ENCODE data around the gene GAL3ST2. TPM values are rescaled to one million over a fixed set of nuclear protein-coding genes. Genes with fewer than 3 reads are reported as not detected.
A peak's percentile ranks its signal among the peaks of the same experiment; 100 is the strongest.

The GAL3ST2 gene
- total RNA-seq, 2 experiments from 2014 or later = 1.5 to 1.9 TPM

GRCh38 chr2:241797441-241798080, 20.9 kb downstream of the GAL3ST2 start:
- TF ChIP-seq CTCF (IDR thresholded peaks at IDR 0.05) = no peak
- Mint-ChIP-seq H3K27me3 (no peaks in the 10 kb centered on the region), H3K4me1 (ENCODE audit: low read depth) (no peaks in the 10 kb centered on the region), H3K9me3 (no peaks in the 10 kb centered on the region), H3K27ac (no peak overlapping the region), H3K36me3 (ENCODE audit: low read depth) (no peaks in the 10 kb centered on the region), H3K4me3 (no peak overlapping the region)
- H3K9me3 ChIP-seq (ENCODE audit: control insufficient read depth in 1 of 2, insufficient read depth in 1 of 2, low read length in 2 of 2) = no peaks in the 10 kb centered on the region
- DNase-seq (no peak), ATAC-seq (ENCODE audit: poor library complexity) (no peak)
- no peak overlapping the region for H3K27ac ChIP-seq (ENCODE audit: low read depth in 1 of 2, low read length in 2 of 2)
- no peaks in the 10 kb centered on the region for H3K36me3 ChIP-seq (ENCODE audit: insufficient read depth, low read length)
- no peaks in the 10 kb centered on the region for H3K4me1 ChIP-seq (ENCODE audit: insufficient read depth, low read length)
- H3K27me3 ChIP-seq (ENCODE audit: control insufficient read depth in 1 of 2, insufficient read depth in 2 of 2, low read length in 2 of 2) = no peaks in the 10 kb centered on the region
- no peak overlapping the region for H3K4me3 ChIP-seq (ENCODE audit: low read length)
- intact Hi-C loops (cut with DNase I, micrococcal nuclease) = no loop called here
- ChIA-PET CTCF (no interaction called here), POLR2A (no interaction called here)

GRCh38 chr2:241798081-241798630, 21.5 kb downstream of the GAL3ST2 start:
- H3K36me3 Mint-ChIP-seq (ENCODE audit: low read depth) = no peaks in the 10 kb centered on the region
- Histone ChIP-seq H3K27me3 (ENCODE audit: control insufficient read depth in 1 of 2, insufficient read depth in 2 of 2, low read length in 2 of 2) (no peaks in the 10 kb centered on the region), H3K27ac (ENCODE audit: low read depth in 1 of 2, low read length in 2 of 2) (no peak overlapping the region), H3K9me3 (ENCODE audit: control insufficient read depth in 1 of 2, insufficient read depth in 1 of 2, low read length in 2 of 2) (no peaks in the 10 kb centered on the region), H3K4me1 (ENCODE audit: insufficient read depth, low read length) (peaks cover 6% of the 10 kb centered on the region), H3K4me3 (ENCODE audit: low read length) (no peak overlapping the region), H3K36me3 (ENCODE audit: insufficient read depth, low read length) (no peaks in the 10 kb centered on the region)
- H3K27me3 Mint-ChIP-seq = no peaks in the 10 kb centered on the region
- ATAC-seq (ENCODE audit: poor library complexity) (no peak), DNase-seq (peak in 2 of 14 experiments; percentile 4 to 14)
- CTCF ChIA-PET = no interaction called here
- POLR2A ChIA-PET = no interaction called here
- H3K4me3 Mint-ChIP-seq = no peak overlapping the region
- H3K4me1 Mint-ChIP-seq (ENCODE audit: low read depth) = no peaks in the 10 kb centered on the region
- intact Hi-C loops (cut with DNase I, micrococcal nuclease) = no loop called here
- no peak overlapping the region for H3K27ac Mint-ChIP-seq
- H3K9me3 Mint-ChIP-seq = no peaks in the 10 kb centered on the region
- no peak for TF ChIP-seq CTCF (IDR thresholded peaks at IDR 0.05)

DNA sequence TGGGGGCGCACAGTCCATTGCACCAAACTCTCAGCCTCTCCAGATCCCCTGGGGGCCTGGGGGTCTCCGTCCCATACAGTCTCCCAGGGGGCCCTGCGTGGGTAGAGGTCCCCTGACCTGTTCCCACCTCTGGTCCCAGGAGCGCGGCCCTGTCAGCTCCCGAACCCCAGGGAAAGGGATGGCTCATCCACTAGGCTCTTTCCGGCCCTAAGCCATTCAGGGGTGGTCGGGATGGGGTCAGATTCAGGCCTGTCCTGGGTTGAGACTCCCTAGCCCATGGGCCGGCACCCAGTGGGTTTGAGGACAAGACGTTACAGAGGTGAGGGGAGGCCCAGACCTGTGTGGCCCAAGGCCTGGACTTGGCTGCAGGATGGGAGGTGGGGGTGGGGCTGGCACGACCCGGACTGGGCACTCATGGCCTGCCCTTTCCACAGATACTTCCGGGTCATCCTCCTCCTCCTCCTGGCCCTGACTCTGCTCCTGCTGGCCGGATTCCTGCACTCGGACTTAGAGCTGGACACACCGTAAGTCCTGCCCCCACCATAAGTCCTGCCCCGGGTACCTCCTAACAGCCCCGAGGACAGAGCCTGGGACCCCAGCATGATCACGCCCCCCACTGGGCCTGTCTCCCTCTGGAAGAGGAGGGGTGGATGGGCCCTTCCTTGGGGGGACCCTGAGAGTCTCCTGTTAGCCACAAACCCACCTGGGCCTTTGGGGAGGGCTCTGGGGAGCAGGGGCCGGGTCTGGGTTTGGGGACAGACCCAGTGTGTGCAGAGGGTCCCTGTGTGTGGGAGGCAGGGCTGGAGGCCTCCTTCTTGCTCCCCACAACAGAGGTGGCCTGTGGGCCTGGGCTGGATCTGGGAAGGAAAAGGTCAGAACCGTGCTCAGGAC, 22.3 kb downstream of the GAL3ST2 start:
- Mint-ChIP-seq H3K4me1 (ENCODE audit: low read depth) (no peaks in the 10 kb centered on the region), H3K9me3 (no peaks in the 10 kb centered on the region), H3K27ac (no peak overlapping the region), H3K36me3 (ENCODE audit: low read depth) (no peaks in the 10 kb centered on the region), H3K4me3 (no peak overlapping the region), H3K27me3 (no peaks in the 10 kb centered on the region)
- Histone ChIP-seq H3K4me3 (ENCODE audit: low read length) (no peak overlapping the region), H3K4me1 (ENCODE audit: insufficient read depth, low read length) (peaks cover 10% of the 10 kb centered on the region), H3K27ac (ENCODE audit: low read depth in 1 of 2, low read length in 2 of 2) (no peak overlapping the region), H3K9me3 (ENCODE audit: control insufficient read depth in 1 of 2, insufficient read depth in 1 of 2, low read length in 2 of 2) (no peaks in the 10 kb centered on the region), H3K27me3 (ENCODE audit: control insufficient read depth in 1 of 2, insufficient read depth in 2 of 2, low read length in 2 of 2) (no peaks in the 10 kb centered on the region), H3K36me3 (ENCODE audit: insufficient read depth, low read length) (no peaks in the 10 kb centered on the region)
- POLR2A ChIA-PET = no interaction called here
- intact Hi-C loops (cut with DNase I, micrococcal nuclease) = no loop called here
- CTCF ChIA-PET = no interaction called here
- no peak for TF ChIP-seq CTCF (IDR thresholded peaks at IDR 0.05)
- peak in 2 of 14 experiments; percentile 3 to 15 for DNase-seq
- no peak for ATAC-seq (ENCODE audit: poor library complexity)
